Measurements from ENCODE around the gene PLCL1.

Gene PLCL1

GRCh38 chr2:197839856-197840255, 35.5 kb downstream of the PLCL1 start:
- Histone ChIP-seq H3K27ac (no peak overlapping the region), H3K36me3 (replicated peaks) (no peaks in the 10 kb centered on the region), H3K27me3 (replicated peaks) (no peaks in the 10 kb centered on the region), H3K4me3 (ENCODE audit: low read depth, low read length) (no peak overlapping the region)
- DNase-seq = no peak
- in situ Hi-C loops (cut with HindIII; ENCODE audit: low pct_ligation_motif_present, low sequenced_read_pairs) = no loop called here
- no peak for TF ChIP-seq CTCF (IDR thresholded peaks at IDR 0.05; ENCODE audit: low read depth, low read length, missing control alignments)

GRCh38 chr2:197846128-197846527, 41.7 kb downstream of the PLCL1 start:
- H3K27me3 ChIP-seq (replicated peaks) = no peaks in the 10 kb centered on the region
- TF ChIP-seq CTCF (IDR thresholded peaks at IDR 0.05; ENCODE audit: low read depth, low read length, missing control alignments) = no peak
- H3K27ac ChIP-seq = no peak overlapping the region
- in situ Hi-C loops (cut with HindIII; ENCODE audit: low pct_ligation_motif_present, low sequenced_read_pairs) = no loop called here
- no peaks in the 10 kb centered on the region for H3K36me3 ChIP-seq (replicated peaks)
- no peak overlapping the region for H3K4me3 ChIP-seq (ENCODE audit: low read depth, low read length)
- DNase-seq = no peak

GRCh38 chr2:197846777-197847176, 42.4 kb downstream of the PLCL1 start:
- H3K27ac ChIP-seq = no peak overlapping the region
- no peaks in the 10 kb centered on the region for H3K36me3 ChIP-seq (replicated peaks)
- no peak overlapping the region for H3K4me3 ChIP-seq (ENCODE audit: low read depth, low read length)
- H3K27me3 ChIP-seq (replicated peaks) = no peaks in the 10 kb centered on the region
- no peak for DNase-seq
- in situ Hi-C loops (cut with HindIII; ENCODE audit: low pct_ligation_motif_present, low sequenced_read_pairs) = no loop called here
- TF ChIP-seq CTCF (IDR thresholded peaks at IDR 0.05; ENCODE audit: low read depth, low read length, missing control alignments) = no peak

- H3K27ac ChIP-seq = no peak overlapping the region
- TF ChIP-seq CTCF (IDR thresholded peaks at IDR 0.05; ENCODE audit: low read depth, low read length, missing control alignments) = no peak
- DNase-seq = no peak
- H3K27me3 ChIP-seq (replicated peaks) = no peaks in the 10 kb centered on the region
- in situ Hi-C loops (cut with HindIII; ENCODE audit: low pct_ligation_motif_present, low sequenced_read_pairs) = no loop called here
- H3K4me3 ChIP-seq (ENCODE audit: low read depth, low read length) = no peak overlapping the region
- H3K36me3 ChIP-seq (replicated peaks) = no peaks in the 10 kb centered on the region
Measured at GRCh38 chr2:197847651-197848401, 43.4 kb downstream of the PLCL1 start.

GRCh38 chr2:197848602-197849001, 44.2 kb downstream of the PLCL1 start:
- Histone ChIP-seq H3K27me3 (replicated peaks) (no peaks in the 10 kb centered on the region), H3K36me3 (replicated peaks) (no peaks in the 10 kb centered on the region), H3K27ac (no peak overlapping the region), H3K4me3 (ENCODE audit: low read depth, low read length) (no peak overlapping the region)
- in situ Hi-C loops (cut with HindIII; ENCODE audit: low pct_ligation_motif_present, low sequenced_read_pairs) = no loop called here
- no peak for DNase-seq
- no peak for TF ChIP-seq CTCF (IDR thresholded peaks at IDR 0.05; ENCODE audit: low read depth, low read length, missing control alignments)
